Tibial nerve (tissue), 4 donors: ENCODE results near the gene TMC8.

Source experiments
- EP300 ChIP-seq, 2 donors: sonication (generic); formaldehyde crosslinking; IDR thresholded peaks; one replicate each; pipeline ENCODE4 v1.6.1; 2017; ENCODE audit warnings: antibody characterized with exemption in 2 of 2, mild to moderate bottlenecking in 1 of 2
- POLR2A ChIP-seq, 2 donors: fragments of 450-650 bp; IDR thresholded peaks; one replicate each; pipeline ENCODE4 v1.6.1; 2017; ENCODE audit warnings: antibody characterized with exemption in 2 of 2, mild to moderate bottlenecking in 2 of 2, moderate library complexity in 2 of 2
- TF ChIP-seq, protein P1 (sequence below), 5 experiments: fragments of 200-600 bp in 3 of 5; fragments of 450-650 bp in 2 of 5; sonication (generic) in 3 of 5; IDR thresholded peaks; one replicate each; pipeline ENCODE4 v1.5.1; 2016 to 2019; ENCODE audit warnings: antibody characterized with exemption in 5 of 5, mild to moderate bottlenecking in 3 of 5, moderate library complexity in 2 of 5

GRCh38 chr17:78144147-78144719, 13.7 kb downstream of the TMC8 start:
- TF ChIP-seq POLR2A (IDR thresholded peaks at IDR 0.05) (no peak), EP300 (IDR thresholded peaks at IDR 0.05) (peak in 1 of 2 donors; percentile 80)
- TF ChIP-seq, protein P1, sequence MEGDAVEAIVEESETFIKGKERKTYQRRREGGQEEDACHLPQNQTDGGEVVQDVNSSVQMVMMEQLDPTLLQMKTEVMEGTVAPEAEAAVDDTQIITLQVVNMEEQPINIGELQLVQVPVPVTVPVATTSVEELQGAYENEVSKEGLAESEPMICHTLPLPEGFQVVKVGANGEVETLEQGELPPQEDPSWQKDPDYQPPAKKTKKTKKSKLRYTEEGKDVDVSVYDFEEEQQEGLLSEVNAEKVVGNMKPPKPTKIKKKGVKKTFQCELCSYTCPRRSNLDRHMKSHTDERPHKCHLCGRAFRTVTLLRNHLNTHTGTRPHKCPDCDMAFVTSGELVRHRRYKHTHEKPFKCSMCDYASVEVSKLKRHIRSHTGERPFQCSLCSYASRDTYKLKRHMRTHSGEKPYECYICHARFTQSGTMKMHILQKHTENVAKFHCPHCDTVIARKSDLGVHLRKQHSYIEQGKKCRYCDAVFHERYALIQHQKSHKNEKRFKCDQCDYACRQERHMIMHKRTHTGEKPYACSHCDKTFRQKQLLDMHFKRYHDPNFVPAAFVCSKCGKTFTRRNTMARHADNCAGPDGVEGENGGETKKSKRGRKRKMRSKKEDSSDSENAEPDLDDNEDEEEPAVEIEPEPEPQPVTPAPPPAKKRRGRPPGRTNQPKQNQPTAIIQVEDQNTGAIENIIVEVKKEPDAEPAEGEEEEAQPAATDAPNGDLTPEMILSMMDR (IDR thresholded peaks at IDR 0.05), result peak in 1 of 5 experiments; percentile 42
